SK-N-SH (cell line): ENCODE data around the gene KRT17.

Experiments used
- CHD2 ChIP-seq: fragments of 150-350 bp; IDR thresholded peaks from 2 replicates; pipeline ENCODE4 v1.6.1; 2018; ENCODE audit warnings: low read length; ENCODE audit not compliant: partially characterized antibody
- FOSL2 ChIP-seq: IDR thresholded peaks from 2 replicates; pipeline ENCODE4 v1.4.0; 2012; ENCODE audit warnings: low read depth, mild to moderate bottlenecking, moderate library complexity, borderline replicate concordance
- FOXJ3 ChIP-seq: sonication (generic); formaldehyde crosslinking; IDR thresholded peaks from 2 replicates; pipeline ENCODE4 v1.5.1; 2020; ENCODE audit warnings: mild to moderate bottlenecking, missing genetic modification reagents
- JUND ChIP-seq: IDR thresholded peaks from 2 replicates; pipeline ENCODE4 v1.4.0; 2012
- NRF1 ChIP-seq: IDR thresholded peaks from 2 replicates; pipeline ENCODE4 v1.6.1; 2012; ENCODE audit warnings: low read depth, mild to moderate bottlenecking, low read length
- RCOR1 ChIP-seq: fragments of 150-350 bp; IDR thresholded peaks from 2 replicates; pipeline ENCODE4 v1.6.1; 2017; ENCODE audit warnings: antibody characterized with exemption, low read length
- RXRA ChIP-seq: IDR thresholded peaks from 2 replicates; pipeline ENCODE4 v1.4.0; 2012; ENCODE audit warnings: low read depth, mild to moderate bottlenecking, borderline replicate concordance
- TAF1 ChIP-seq: IDR thresholded peaks from 2 replicates; pipeline ENCODE4 v1.6.1; 2012; ENCODE audit warnings: low read depth, mild to moderate bottlenecking, low read length, moderate library complexity, borderline replicate concordance
- TF ChIP-seq, protein P1 (sequence below): fragments of 200-600 bp; sonication (generic); IDR thresholded peaks from 2 replicates; pipeline ENCODE4 v1.6.1; 2017; ENCODE audit warnings: antibody characterized with exemption, mild to moderate bottlenecking, moderate library complexity
- TF ChIP-seq, protein P2 (sequence below): IDR thresholded peaks from 2 replicates; pipeline ENCODE4 v1.4.0; 2012; ENCODE audit warnings: low read depth, borderline replicate concordance
- TF ChIP-seq, protein P3 (sequence below): IDR thresholded peaks from 2 replicates; pipeline ENCODE4 v1.6.1; 2012; ENCODE audit warnings: mild to moderate bottlenecking, low read depth, low read length, moderate library complexity

DNA sequence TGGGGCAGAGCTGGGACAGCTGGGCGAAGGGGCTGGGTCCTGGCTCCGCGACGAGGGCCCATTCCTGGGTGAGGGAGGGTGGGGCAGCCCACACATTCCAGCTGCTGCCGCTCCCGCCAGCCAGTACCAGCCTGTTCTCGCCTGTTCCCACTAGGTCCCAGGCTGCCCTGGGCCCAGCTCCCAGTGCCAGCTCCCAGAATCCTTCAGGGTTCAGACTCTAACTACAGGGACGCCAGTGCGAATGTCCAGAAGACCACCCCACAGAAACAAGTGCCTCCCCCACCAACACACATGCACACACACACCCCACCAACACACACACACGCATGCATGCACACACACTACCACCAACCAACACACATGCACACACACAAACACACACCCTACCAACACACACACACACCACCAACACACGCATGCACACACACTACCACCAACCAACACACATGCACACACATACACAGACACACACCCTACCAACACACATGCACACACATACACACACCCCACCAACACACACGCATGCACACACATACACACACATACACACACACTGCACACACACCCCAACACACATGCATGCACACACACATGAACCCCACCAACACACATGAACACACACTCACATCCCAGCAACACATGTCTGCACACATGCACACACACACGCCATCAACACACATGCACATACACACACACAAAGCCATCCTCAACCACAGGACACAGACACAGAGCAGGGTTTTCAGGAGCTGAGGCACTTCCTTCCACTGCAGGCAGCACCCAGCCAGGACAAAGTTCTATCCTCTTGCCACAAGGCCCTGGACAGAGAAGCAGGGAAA, 27.5 kb upstream of the KRT17 start:
- TF ChIP-seq, protein P1, sequence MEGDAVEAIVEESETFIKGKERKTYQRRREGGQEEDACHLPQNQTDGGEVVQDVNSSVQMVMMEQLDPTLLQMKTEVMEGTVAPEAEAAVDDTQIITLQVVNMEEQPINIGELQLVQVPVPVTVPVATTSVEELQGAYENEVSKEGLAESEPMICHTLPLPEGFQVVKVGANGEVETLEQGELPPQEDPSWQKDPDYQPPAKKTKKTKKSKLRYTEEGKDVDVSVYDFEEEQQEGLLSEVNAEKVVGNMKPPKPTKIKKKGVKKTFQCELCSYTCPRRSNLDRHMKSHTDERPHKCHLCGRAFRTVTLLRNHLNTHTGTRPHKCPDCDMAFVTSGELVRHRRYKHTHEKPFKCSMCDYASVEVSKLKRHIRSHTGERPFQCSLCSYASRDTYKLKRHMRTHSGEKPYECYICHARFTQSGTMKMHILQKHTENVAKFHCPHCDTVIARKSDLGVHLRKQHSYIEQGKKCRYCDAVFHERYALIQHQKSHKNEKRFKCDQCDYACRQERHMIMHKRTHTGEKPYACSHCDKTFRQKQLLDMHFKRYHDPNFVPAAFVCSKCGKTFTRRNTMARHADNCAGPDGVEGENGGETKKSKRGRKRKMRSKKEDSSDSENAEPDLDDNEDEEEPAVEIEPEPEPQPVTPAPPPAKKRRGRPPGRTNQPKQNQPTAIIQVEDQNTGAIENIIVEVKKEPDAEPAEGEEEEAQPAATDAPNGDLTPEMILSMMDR, result no peak
- TF ChIP-seq RXRA (no peak), CHD2 (no peak), RCOR1 (no peak), JUND (no peak), FOSL2 (no peak), NRF1 (no peak), FOXJ3 (CRISPR knock-in tag) (no peak), TAF1 (no peak)
- TF ChIP-seq, protein P2, sequence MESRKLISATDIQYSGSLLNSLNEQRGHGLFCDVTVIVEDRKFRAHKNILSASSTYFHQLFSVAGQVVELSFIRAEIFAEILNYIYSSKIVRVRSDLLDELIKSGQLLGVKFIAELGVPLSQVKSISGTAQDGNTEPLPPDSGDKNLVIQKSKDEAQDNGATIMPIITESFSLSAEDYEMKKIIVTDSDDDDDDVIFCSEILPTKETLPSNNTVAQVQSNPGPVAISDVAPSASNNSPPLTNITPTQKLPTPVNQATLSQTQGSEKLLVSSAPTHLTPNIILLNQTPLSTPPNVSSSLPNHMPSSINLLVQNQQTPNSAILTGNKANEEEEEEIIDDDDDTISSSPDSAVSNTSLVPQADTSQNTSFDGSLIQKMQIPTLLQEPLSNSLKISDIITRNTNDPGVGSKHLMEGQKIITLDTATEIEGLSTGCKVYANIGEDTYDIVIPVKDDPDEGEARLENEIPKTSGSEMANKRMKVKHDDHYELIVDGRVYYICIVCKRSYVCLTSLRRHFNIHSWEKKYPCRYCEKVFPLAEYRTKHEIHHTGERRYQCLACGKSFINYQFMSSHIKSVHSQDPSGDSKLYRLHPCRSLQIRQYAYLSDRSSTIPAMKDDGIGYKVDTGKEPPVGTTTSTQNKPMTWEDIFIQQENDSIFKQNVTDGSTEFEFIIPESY, result no peak
- TF ChIP-seq, protein P3, sequence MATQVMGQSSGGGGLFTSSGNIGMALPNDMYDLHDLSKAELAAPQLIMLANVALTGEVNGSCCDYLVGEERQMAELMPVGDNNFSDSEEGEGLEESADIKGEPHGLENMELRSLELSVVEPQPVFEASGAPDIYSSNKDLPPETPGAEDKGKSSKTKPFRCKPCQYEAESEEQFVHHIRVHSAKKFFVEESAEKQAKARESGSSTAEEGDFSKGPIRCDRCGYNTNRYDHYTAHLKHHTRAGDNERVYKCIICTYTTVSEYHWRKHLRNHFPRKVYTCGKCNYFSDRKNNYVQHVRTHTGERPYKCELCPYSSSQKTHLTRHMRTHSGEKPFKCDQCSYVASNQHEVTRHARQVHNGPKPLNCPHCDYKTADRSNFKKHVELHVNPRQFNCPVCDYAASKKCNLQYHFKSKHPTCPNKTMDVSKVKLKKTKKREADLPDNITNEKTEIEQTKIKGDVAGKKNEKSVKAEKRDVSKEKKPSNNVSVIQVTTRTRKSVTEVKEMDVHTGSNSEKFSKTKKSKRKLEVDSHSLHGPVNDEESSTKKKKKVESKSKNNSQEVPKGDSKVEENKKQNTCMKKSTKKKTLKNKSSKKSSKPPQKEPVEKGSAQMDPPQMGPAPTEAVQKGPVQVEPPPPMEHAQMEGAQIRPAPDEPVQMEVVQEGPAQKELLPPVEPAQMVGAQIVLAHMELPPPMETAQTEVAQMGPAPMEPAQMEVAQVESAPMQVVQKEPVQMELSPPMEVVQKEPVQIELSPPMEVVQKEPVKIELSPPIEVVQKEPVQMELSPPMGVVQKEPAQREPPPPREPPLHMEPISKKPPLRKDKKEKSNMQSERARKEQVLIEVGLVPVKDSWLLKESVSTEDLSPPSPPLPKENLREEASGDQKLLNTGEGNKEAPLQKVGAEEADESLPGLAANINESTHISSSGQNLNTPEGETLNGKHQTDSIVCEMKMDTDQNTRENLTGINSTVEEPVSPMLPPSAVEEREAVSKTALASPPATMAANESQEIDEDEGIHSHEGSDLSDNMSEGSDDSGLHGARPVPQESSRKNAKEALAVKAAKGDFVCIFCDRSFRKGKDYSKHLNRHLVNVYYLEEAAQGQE, result no peak
